ENCODE measurements around the gene RECQL5. TPM values are rescaled to one million over a fixed set of nuclear protein-coding genes. Genes with fewer than 3 reads are reported as not detected.
A peak's percentile ranks its signal among the peaks of the same experiment; 100 is the strongest.

Gene RECQL5
- total RNA-seq, 1 donor from 2014 or later, result 44.7 TPM

- Mint-ChIP-seq H3K36me3 (ENCODE audit: unreplicated experiment) (peaks cover 27% of the 10 kb centered on the region), H3K4me1 (ENCODE audit: unreplicated experiment) (peaks cover 27% of the 10 kb centered on the region), H3K4me3 (ENCODE audit: unreplicated experiment) (no peak overlapping the region), H3K27me3 (ENCODE audit: unreplicated experiment) (no peaks in the 10 kb centered on the region), H3K27ac (ENCODE audit: unreplicated experiment) (no peak overlapping the region), H3K9me3 (ENCODE audit: unreplicated experiment) (no peaks in the 10 kb centered on the region)
- TF ChIP-seq, protein P1, sequence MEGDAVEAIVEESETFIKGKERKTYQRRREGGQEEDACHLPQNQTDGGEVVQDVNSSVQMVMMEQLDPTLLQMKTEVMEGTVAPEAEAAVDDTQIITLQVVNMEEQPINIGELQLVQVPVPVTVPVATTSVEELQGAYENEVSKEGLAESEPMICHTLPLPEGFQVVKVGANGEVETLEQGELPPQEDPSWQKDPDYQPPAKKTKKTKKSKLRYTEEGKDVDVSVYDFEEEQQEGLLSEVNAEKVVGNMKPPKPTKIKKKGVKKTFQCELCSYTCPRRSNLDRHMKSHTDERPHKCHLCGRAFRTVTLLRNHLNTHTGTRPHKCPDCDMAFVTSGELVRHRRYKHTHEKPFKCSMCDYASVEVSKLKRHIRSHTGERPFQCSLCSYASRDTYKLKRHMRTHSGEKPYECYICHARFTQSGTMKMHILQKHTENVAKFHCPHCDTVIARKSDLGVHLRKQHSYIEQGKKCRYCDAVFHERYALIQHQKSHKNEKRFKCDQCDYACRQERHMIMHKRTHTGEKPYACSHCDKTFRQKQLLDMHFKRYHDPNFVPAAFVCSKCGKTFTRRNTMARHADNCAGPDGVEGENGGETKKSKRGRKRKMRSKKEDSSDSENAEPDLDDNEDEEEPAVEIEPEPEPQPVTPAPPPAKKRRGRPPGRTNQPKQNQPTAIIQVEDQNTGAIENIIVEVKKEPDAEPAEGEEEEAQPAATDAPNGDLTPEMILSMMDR (IDR thresholded peaks at IDR 0.05), result no peak
- DNase-seq (ENCODE audit: extremely low spot score, unreplicated experiment), result no peak
These were observed 6.5 kb upstream of the RECQL5 start for GRCh38 chr17:75673487-75673886.

DNA sequence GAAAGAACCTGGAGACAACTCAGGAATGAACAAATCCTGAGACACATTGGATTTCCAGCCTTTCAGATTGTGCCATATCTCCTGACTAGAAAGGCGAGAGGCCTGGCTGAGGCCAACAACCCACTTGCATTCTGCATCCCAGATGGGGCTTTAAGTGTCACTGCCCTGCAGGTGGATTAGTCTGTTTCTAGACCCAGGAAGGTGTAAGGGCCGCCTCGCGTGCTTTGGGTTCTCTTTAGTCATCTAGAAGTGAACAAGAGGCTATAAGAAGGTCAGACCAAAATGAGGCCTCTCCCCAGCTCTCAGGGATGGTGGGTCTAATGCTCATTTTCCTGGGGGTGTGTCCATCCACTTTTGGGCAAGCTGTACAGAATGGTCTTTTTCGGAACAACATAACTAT is 5.1 kb upstream of the RECQL5 start:
- Mint-ChIP-seq H3K36me3 (ENCODE audit: unreplicated experiment) (peaks cover 30% of the 10 kb centered on the region), H3K27me3 (ENCODE audit: unreplicated experiment) (no peaks in the 10 kb centered on the region), H3K9me3 (ENCODE audit: unreplicated experiment) (no peaks in the 10 kb centered on the region), H3K4me1 (ENCODE audit: unreplicated experiment) (peaks cover 24% of the 10 kb centered on the region), H3K27ac (ENCODE audit: unreplicated experiment) (no peak overlapping the region), H3K4me3 (ENCODE audit: unreplicated experiment) (no peak overlapping the region)
- TF ChIP-seq, protein P1 (IDR thresholded peaks at IDR 0.05), result no peak
- DNase-seq (ENCODE audit: extremely low spot score, unreplicated experiment), result no peak

DNA sequence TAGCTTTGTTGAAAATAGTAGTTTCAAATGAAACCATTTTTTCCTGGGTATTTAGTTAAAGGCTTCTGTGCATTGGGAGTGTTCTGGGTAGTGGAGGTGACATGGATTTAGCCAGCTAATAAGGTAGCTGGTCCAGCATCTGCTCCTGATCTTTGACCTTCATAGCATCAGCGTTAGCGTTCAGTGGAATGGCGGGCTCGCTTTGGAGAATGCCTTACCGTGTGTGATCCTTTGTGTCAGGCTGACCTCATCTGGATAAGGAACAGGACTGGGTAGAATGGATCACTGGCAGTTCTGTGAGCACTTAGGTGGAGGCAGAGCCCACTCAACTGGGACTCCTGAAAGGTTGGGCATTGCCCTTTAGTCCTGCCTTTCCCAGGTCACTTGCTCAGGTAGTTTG is 3.9 kb upstream of the RECQL5 start:
- H3K27ac Mint-ChIP-seq (ENCODE audit: unreplicated experiment), result no peak overlapping the region
- peaks cover 18% of the 10 kb centered on the region for H3K4me1 Mint-ChIP-seq (ENCODE audit: unreplicated experiment)
- peaks cover 28% of the 10 kb centered on the region for H3K36me3 Mint-ChIP-seq (ENCODE audit: unreplicated experiment)
- no peak for DNase-seq (ENCODE audit: extremely low spot score, unreplicated experiment)
- H3K4me3 Mint-ChIP-seq (ENCODE audit: unreplicated experiment), result no peak overlapping the region
- TF ChIP-seq, protein P1 (IDR thresholded peaks at IDR 0.05), result no peak
- no peaks in the 10 kb centered on the region for H3K9me3 Mint-ChIP-seq (ENCODE audit: unreplicated experiment)
- no peaks in the 10 kb centered on the region for H3K27me3 Mint-ChIP-seq (ENCODE audit: unreplicated experiment)

DNA sequence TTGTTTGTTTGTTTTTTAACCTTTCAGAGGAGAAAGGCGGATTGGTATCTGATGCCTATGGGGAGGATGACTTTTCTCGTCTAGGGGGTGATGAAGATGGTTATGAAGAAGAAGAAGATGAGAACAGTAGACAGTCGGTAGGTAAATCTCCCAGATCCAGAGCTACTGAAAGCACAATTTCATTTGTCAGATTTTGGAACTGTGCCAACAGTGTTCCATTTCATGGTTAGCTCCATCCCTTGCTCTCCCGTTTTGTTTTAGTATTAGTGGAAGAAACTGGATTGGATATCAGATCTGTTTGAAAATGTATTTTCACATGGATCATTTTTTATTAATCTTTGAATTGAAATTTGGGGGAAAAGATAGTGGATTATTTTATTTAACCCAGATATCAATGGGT is 1.5 kb upstream of the RECQL5 start:
- H3K27me3 Mint-ChIP-seq (ENCODE audit: unreplicated experiment), result no peaks in the 10 kb centered on the region
- peak overlapping the region; percentile 46 for H3K27ac Mint-ChIP-seq (ENCODE audit: unreplicated experiment)

DNA sequence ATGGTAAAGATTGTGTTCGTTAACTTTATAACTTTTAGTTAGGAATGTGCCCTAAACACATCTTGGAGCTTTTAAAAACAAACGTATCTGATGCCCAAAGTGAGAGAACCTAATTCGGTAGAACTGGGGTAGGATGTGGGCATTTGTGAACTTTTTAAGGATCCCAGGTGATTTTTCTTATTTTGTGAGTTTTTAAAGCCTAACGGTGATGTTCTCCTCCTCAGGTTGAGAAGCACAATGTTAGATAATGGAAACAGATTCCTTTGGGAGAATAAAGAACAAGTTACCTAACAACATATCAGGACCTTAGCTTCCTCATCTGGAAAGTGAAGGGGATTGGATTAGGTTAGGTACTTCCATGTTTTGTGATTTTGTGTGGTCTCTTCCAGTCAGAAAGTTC is 871 bp upstream of the RECQL5 start:
- Mint-ChIP-seq H3K36me3 (ENCODE audit: unreplicated experiment) (peaks cover 22% of the 10 kb centered on the region), H3K4me1 (ENCODE audit: unreplicated experiment) (peaks cover 17% of the 10 kb centered on the region), H3K9me3 (ENCODE audit: unreplicated experiment) (no peaks in the 10 kb centered on the region), H3K27me3 (ENCODE audit: unreplicated experiment) (no peaks in the 10 kb centered on the region), H3K4me3 (ENCODE audit: unreplicated experiment) (no peak overlapping the region), H3K27ac (ENCODE audit: unreplicated experiment) (no peak overlapping the region)
- DNase-seq (ENCODE audit: extremely low spot score, unreplicated experiment), result no peak
- TF ChIP-seq, protein P1 (IDR thresholded peaks at IDR 0.05), result no peak

More for the DNA sequence above, 1.5 kb upstream of the RECQL5 start:
- H3K4me3 Mint-ChIP-seq (ENCODE audit: unreplicated experiment), result no peak overlapping the region
- DNase-seq (ENCODE audit: extremely low spot score, unreplicated experiment), result no peak
- TF ChIP-seq, protein P1 (IDR thresholded peaks at IDR 0.05), result no peak
- no peaks in the 10 kb centered on the region for H3K9me3 Mint-ChIP-seq (ENCODE audit: unreplicated experiment)
- H3K36me3 Mint-ChIP-seq (ENCODE audit: unreplicated experiment), result peaks cover 26% of the 10 kb centered on the region
- peaks cover 17% of the 10 kb centered on the region for H3K4me1 Mint-ChIP-seq (ENCODE audit: unreplicated experiment)
